Vagina (tissue), 2 donors: ENCODE data around the gene TIMP3.

Source experiments
- POLR2A ChIP-seq, 2 donors: fragments of 450-650 bp; IDR thresholded peaks; one replicate each; pipeline ENCODE4 v1.6.1; 2017; ENCODE audit warnings: antibody characterized with exemption in 2 of 2, mild to moderate bottlenecking in 2 of 2, moderate library complexity in 2 of 2
- POLR2AphosphoS5 ChIP-seq, 2 donors: sonication (generic); formaldehyde crosslinking; IDR thresholded peaks; one replicate each; pipeline ENCODE4 v1.9.0; 2017; ENCODE audit warnings: antibody characterized with exemption in 2 of 2, mild to moderate bottlenecking in 2 of 2, low read depth in 1 of 2; ENCODE audit not compliant: insufficient read depth in 1 of 2
- TF ChIP-seq, protein P1 (sequence below), 3 experiments: fragments of 450-650 bp in 2 of 3; fragments of 200-600 bp in 1 of 3; sonication (generic) in 1 of 3; IDR thresholded peaks; one replicate each; pipeline ENCODE4 v1.5.1; 2017 to 2019; ENCODE audit warnings: antibody characterized with exemption in 3 of 3, mild to moderate bottlenecking in 2 of 3, moderate library complexity in 2 of 3

DNA sequence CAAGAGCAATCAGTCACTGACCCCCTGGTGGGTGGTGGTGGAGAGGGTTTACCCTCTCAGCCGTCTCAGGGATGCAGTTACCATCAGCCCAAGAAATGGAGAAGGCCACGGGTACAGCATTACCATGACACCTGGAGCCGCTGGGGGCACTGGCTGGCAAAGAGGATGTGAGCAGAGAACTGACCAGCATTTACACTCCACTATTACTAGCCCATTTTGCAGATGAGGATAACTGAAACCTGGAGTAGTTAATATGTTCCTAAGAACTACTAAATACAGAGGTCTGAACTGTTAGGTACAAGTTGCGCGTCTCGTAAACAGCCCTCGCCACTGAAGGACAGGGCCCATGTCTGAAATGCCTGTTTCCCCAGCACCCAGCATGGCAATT is 79.0 kb downstream of the TIMP3 start:
- TF ChIP-seq, protein P1, sequence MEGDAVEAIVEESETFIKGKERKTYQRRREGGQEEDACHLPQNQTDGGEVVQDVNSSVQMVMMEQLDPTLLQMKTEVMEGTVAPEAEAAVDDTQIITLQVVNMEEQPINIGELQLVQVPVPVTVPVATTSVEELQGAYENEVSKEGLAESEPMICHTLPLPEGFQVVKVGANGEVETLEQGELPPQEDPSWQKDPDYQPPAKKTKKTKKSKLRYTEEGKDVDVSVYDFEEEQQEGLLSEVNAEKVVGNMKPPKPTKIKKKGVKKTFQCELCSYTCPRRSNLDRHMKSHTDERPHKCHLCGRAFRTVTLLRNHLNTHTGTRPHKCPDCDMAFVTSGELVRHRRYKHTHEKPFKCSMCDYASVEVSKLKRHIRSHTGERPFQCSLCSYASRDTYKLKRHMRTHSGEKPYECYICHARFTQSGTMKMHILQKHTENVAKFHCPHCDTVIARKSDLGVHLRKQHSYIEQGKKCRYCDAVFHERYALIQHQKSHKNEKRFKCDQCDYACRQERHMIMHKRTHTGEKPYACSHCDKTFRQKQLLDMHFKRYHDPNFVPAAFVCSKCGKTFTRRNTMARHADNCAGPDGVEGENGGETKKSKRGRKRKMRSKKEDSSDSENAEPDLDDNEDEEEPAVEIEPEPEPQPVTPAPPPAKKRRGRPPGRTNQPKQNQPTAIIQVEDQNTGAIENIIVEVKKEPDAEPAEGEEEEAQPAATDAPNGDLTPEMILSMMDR (IDR thresholded peaks at IDR 0.05), result no peak
- no peak for TF ChIP-seq POLR2AphosphoS5 (IDR thresholded peaks at IDR 0.05; ENCODE audit: insufficient read depth in 1 of 2, low read depth in 1 of 2)
- TF ChIP-seq POLR2A (IDR thresholded peaks at IDR 0.05), result no peak
